ENCODE results near the gene AJAP1. TPM values are rescaled to one million over a fixed set of nuclear protein-coding genes. Genes with fewer than 3 reads are reported as not detected.

AJAP1 gene
- total RNA-seq, 1 donor from 2014 or later, result not detected

- intact Hi-C loops (cut with micrococcal nuclease), result no loop called here
Measured at GRCh38 chr1:4768553-4768952, 114.1 kb downstream of the AJAP1 start.

DNA sequence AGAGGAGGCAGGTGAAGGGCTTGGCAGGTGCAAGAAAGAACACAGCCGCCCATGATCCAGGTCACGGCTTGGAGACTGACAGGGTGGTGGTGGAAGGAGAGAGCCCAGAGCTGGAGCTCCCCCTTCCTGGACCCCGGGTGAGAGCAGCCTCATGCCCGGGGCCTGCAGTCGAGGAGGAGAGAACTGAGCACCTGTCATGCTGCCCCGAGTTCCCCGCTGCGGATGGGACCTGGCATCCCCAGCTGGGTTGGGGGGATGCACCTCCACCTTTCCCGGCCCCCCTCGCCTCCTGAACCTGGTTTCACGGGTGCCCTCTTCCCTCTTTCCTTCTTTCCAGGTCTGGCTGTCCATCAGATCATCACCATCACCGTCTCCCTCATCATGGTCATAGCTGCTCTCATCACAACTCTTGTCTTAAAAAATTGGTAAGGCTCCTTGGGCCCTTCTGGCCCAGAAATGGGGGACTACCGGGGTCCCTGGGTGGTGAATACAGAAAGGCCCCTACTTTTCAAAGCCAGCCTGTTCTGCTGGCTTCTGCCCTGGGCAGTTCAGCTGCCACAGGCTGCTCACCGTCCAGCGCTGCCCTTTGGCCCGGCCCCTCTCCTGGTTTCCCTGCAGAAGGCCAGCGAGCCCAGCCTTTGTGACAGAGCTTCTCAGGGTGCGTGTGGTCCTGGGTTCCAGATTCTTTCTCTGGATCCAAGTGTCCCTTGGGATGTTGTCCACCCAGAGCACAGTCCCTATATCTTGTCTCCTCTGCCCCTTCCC lies 115.3 kb downstream of the AJAP1 start:
- intact Hi-C loops (cut with micrococcal nuclease), result no loop called here

- intact Hi-C loops (cut with micrococcal nuclease), result no loop called here
Measured at GRCh38 chr1:4770713-4771112, 116.3 kb downstream of the AJAP1 start.

GRCh38 chr1:4771267-4771666 lies 116.9 kb downstream of the AJAP1 start:
- intact Hi-C loops (cut with micrococcal nuclease), result no loop called here

- intact Hi-C loops (cut with micrococcal nuclease), result no loop called here
Measured at GRCh38 chr1:4771721-4772120, 117.3 kb downstream of the AJAP1 start.

DNA sequence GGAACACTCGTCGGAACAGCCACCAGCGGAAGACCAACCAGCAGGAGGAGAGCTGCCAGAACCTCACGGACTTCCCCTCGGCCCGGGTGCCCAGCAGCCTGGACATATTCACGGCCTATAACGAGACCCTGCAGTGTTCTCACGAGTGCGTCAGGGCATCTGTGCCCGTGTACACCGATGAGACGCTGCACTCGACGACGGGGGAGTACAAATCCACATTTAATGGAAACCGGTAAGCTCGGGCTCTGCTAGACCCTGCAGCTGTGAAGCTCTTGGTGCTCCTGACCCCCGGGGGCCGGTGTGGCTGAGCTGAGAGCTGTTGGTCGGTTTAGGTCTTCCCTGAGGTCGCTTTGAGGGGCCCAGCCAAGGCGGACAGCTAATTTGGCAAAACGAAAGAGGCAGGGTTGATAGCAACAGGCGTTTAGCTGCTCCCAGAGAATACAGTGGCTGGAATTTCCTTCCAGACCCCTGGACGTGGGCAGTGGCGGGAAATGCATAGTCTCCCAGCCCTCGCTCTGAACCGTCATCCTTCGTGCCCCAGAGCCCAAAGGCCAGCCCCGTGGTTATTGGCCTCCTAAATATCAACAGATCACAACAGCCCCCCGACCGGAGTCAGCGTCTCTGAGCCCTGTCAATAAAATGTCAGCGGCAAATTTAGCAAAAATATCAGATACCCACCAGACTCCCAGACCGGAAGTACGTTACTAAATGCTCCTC lies 118.0 kb downstream of the AJAP1 start:
- intact Hi-C loops (cut with micrococcal nuclease), result no loop called here

DNA sequence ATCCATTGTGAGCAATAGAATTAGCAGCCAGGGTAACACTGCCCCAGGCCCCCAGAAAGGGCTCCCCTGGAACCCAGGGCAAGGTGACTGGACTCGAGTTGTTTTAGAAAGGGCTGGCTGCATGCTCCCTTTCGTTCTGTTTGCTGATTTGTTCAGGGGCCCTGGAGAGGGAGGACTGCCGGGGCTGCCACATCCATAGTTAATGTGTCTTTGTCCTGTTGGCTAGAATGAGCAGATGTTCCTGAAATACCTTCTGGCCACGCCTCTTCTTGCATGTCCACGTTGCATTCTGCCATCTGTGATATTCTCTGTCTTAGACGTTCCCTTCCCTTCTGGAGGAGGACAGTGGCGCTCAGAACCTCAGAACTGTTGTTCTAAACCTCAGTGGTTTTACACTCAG lies 118.8 kb downstream of the AJAP1 start:
- intact Hi-C loops (cut with micrococcal nuclease), result no loop called here

DNA sequence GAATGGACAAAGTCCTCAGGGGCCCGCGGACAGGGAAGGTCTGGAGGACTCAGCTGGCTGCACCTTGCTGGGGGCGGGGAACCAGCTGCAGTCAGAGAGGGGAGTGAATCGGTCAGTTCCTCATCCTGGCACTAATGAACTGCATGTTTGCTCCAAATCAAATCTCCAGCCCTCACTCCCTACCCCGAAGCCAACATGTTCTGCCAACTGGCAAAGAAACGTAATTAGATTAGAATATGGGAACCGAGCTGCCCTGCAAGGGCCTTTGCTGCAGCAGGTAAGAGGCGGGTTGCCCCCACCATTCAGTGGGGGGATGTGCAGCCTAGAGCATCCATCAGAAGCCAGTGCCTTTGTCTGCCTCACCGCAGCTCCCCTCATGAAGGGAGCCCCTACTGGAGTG lies 121.1 kb downstream of the AJAP1 start:
- intact Hi-C loops (cut with micrococcal nuclease), result no loop called here

- intact Hi-C loops (cut with micrococcal nuclease), result no loop called here
Measured at GRCh38 chr1:4778056-4778455, 123.6 kb downstream of the AJAP1 start.

GRCh38 chr1:4781646-4782045 lies 127.2 kb downstream of the AJAP1 start:
- intact Hi-C loops (cut with micrococcal nuclease), result no loop called here

DNA sequence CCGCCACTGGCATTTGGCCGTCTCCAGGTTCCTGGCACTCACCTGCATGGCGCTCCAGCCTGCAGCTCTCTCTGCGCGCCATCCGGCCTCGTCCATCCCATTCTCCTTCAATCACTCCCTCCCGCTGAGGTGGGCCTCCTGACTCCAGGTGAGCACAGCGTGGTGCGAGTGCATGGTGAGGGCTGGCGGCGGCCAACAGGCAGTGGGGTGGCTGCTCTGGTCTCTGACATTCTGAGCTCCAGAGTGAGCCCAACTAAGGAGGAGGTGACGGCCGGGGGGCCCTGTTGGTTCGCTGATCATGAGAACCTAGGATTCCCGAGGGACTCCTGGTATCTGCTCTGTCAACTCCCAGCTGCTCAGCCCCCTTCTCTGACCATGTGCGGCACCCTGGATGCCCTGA lies 130.4 kb downstream of the AJAP1 start:
- intact Hi-C loops (cut with micrococcal nuclease), result no loop called here

GRCh38 chr1:4786055-4786454 lies 131.6 kb downstream of the AJAP1 start:
- intact Hi-C loops (cut with micrococcal nuclease), result no loop called here

- intact Hi-C loops (cut with micrococcal nuclease), result no loop called here
Measured at GRCh38 chr1:4787551-4787950, 133.1 kb downstream of the AJAP1 start.

DNA sequence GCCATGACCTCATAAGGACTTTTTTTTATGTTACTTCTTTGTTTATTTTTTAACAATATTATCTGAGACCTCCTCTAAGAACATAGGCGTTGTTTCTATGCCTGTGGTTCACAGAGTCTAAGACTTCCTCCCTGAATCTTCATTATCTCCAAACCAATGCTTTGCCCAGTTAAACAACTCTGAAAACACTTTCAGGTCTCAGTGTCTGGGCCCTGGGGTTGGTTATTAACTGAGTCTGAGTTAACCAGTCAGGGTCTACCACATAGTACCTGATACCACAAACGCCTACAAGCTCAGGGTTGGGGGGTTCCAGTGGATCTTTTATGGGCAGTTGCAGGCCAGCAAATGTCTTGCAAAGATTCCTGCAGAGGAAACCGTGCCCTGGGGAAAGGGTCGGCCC lies 138.2 kb downstream of the AJAP1 start:
- intact Hi-C loops (cut with micrococcal nuclease), result no loop called here

DNA sequence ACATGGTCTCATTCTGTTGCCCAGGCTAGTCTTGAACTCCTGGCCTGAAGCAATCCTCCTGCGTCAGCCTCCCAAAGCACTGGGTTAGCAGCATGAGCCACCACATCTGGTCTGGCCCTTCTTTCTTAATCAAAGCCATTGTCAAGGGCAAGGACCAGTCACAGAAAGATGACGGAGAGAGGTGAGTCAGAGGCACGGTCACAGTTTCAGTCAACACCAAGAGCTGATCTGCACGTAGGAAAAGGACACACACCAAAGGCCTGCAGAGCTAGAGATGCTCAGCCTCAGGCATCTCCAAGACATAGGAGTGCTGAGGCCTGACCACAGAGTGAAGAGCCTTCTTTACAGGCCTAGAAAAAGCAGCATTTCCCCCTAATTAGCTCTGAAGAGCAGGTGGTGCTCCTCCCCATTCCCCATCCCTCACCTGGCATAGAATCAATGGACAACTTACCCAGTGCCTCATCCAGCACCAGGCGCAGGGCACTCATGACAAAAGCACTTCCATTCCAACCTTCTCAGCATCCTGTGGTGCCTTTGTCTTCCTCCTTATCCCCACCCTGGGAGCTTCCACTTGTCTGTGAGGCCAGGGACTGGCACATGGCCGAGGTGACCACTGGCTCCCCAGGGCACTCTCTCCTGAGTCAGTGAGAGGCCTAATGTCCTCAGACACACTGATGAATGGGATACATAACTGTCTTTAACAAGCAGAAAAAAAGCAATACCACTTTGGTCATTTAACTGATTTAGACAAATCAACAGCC lies 139.8 kb downstream of the AJAP1 start:
- intact Hi-C loops (cut with micrococcal nuclease), result no loop called here

- intact Hi-C loops (cut with micrococcal nuclease), result no loop called here
Measured at GRCh38 chr1:4796161-4797015, 142.0 kb downstream of the AJAP1 start.

DNA sequence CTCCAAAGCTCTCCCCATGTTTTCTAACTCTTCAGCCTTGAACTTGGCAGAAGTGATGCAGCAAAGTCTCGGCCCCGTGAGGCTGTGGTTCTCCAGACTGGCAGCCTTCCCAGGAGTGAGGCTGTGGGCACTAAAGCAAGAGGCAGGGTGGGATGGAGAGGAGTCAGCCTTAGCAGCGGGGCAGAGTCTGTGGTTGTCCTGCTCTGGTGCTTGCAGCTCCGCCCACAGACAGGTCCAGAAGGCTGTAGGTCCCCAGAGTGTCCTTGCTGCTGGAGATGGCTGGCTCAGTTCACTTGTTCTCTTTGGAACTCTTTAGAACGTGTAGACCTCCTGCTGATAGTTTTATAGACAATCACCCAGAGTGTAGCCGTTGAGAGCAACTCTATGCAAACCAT lies 142.6 kb downstream of the AJAP1 start:
- intact Hi-C loops (cut with micrococcal nuclease), result no loop called here

- intact Hi-C loops (cut with micrococcal nuclease), result no loop called here
Measured at GRCh38 chr1:4797429-4797828, 143.0 kb downstream of the AJAP1 start.

- intact Hi-C loops (cut with micrococcal nuclease), result no loop called here
Measured at GRCh38 chr1:4801192-4801924, 146.9 kb downstream of the AJAP1 start.

- intact Hi-C loops (cut with micrococcal nuclease), result no loop called here
Measured at GRCh38 chr1:4802024-4802423, 147.6 kb downstream of the AJAP1 start.

DNA sequence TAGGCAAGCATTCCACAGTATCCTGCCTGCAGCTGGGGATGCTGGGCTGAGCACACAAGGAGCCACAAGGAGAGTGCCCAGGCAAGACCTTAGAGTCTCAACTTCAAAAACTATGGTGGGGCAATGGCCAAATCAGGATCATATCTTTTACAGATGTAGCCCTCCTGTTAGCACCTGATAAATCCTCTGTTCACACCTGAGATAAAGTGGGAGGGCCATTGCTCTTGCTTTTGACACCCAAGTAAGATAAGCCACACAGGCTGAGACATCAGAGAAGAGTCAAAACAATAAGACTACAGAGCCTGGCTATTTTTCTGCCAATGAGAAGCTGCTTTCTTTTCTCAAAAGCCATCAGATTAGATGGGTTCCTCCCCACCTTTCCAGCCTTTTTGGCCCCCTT lies 148.9 kb downstream of the AJAP1 start:
- intact Hi-C loops (cut with micrococcal nuclease), result no loop called here

Measured in T-helper 1 cell treated with Interleukin-12 subunit alpha and Interleukin-12 subunit beta and Interleukin-4 antibody, amounts not matched to agents 30 ng/mL and 1 ng/mL, for 36 hours (primary cell).